ENCODE data around the gene ZBTB45.

DNA sequence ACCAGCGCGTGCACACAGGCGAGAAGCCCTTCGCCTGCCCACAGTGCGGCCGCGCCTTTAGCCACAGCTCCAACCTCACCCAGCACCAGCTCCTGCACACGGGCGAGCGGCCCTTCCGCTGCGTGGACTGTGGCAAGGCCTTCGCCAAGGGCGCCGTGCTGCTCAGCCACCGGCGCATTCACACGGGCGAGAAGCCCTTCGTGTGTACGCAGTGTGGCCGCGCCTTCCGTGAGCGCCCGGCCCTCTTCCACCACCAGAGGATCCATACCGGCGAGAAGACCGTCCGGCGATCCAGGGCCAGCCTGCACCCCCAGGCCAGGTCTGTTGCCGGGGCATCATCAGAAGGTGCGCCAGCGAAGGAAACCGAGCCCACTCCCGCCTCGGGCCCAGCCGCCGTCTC lies 47.9 kb downstream of the ZBTB45 start:
- no peak for TF ChIP-seq POLR2A (IDR thresholded peaks at IDR 0.05)
- TF ChIP-seq, protein P1, sequence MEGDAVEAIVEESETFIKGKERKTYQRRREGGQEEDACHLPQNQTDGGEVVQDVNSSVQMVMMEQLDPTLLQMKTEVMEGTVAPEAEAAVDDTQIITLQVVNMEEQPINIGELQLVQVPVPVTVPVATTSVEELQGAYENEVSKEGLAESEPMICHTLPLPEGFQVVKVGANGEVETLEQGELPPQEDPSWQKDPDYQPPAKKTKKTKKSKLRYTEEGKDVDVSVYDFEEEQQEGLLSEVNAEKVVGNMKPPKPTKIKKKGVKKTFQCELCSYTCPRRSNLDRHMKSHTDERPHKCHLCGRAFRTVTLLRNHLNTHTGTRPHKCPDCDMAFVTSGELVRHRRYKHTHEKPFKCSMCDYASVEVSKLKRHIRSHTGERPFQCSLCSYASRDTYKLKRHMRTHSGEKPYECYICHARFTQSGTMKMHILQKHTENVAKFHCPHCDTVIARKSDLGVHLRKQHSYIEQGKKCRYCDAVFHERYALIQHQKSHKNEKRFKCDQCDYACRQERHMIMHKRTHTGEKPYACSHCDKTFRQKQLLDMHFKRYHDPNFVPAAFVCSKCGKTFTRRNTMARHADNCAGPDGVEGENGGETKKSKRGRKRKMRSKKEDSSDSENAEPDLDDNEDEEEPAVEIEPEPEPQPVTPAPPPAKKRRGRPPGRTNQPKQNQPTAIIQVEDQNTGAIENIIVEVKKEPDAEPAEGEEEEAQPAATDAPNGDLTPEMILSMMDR (IDR thresholded peaks at IDR 0.05) = no peak
